Activated effector memory CD4-positive, alpha-beta T cell treated with Interleukin-2 at 50 U/mL for 16 hours (primary cell): Measurements from ENCODE around the gene HECTD3.
"Not testable (repeated sequence)": the region's sequence is repeated elsewhere in the genome, so short reads cannot be mapped to it uniquely, and the experiment has no call there.

Experiments used
- DNase-seq: peaks from one replicate; pipeline ENCODE4 v3.0.0-alpha.2; 2020

HECTD3 gene

DNA sequence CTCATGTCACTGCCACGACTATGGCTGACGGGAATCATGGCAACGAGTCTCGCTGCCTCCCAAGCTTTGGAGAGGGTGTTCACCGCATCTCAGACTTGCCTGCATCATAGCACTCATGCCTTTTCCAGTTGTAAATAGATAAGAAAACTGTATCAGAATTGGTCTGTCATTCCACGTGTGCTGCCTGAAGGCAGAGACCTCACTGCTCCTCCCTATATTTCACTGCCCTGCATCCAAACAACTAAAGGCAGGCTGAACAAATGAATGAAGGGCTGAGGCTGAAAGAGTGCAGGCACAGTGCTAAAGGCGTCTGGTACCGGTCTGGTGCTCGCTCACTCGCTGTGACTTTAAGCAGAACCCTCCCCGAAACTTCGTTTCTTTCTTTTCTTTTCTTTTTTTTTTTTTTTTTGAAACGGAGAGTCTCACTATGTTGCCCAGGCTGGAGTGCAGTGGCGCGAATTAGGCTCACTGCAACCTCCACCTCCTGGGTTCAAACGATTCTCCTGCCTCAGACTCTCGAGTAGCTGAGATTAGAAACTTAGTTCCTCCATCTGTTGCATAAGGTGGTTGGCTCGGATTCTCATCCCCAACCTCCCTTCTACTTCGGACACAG lies 25.3 kb downstream of the HECTD3 start:
- no peak for DNase-seq

DNA sequence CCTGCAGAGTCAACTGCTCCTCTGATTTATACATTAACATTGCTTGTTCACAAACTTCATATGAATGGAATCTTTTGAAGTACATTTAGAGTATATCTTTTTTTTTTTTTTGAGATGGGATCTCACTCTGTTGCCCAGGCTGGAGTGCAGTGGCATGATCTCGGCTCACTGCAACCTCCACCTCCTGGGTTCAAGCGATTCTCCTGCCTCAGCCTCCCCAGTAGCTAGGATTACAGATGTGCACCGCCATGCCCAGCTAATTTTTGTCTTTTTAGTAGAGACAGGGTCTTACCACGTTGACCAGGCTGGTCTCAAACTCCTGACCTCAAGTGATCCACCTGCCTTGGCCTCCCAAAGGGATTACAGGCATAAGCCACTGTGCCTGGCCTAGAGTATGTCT lies 33.8 kb downstream of the HECTD3 start:
- DNase-seq, result not testable (repeated sequence)

DNA sequence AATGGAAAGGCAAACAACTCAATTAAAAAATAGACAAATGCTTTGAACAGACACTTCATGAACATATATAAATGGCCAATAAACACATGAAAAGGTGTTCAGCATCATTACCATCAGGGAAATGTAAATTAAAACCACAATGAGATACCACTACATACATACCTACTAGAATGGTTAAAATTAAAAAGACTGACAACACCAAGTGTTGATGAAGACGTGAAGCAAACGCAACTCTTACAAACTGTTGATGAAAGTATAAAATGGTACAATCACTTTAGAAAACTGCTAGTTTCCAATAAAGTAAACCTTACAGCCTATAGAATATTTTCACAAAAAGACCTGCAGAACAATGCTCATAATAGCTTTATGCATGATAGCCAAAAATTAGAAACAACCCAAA lies 34.9 kb downstream of the HECTD3 start:
- DNase-seq, result no peak

DNA sequence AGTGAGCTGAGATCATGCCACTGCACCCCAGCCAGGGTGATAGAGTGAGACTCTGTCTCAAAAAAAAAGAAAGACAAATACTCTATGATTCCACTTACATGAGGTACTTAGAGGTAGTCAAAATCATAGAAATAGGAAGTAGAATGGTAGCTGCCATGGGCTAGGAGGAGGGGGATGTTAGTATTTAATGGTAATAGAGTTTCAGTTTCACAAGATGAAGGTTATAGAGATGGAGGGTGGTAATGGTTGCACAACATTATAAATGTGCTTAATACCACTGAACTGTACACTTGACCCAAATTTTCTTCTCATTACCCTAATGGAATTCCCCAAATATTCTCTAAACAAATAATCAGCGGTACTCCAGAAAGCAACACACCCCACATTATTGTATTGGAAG lies 37.5 kb downstream of the HECTD3 start:
- no peak for DNase-seq

DNA sequence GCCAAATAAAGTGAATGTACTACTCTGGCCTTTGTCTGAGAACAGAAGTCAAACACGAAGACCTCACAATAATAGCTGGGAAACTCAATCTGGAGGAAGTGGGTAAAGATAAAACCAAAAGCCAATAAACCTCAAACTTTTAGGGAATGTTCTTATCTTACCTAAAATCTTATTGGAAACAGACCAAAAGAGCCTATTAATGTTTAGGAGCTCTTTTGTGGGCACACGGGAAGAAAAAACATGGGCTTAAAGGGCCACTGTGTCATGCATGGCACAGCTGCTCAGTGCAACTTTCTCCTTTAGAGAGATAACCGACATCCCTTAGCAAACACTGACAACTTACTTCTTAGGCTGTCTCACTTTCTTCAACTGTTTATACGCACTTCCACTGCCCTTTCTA lies 40.8 kb downstream of the HECTD3 start:
- DNase-seq, result no peak

DNA sequence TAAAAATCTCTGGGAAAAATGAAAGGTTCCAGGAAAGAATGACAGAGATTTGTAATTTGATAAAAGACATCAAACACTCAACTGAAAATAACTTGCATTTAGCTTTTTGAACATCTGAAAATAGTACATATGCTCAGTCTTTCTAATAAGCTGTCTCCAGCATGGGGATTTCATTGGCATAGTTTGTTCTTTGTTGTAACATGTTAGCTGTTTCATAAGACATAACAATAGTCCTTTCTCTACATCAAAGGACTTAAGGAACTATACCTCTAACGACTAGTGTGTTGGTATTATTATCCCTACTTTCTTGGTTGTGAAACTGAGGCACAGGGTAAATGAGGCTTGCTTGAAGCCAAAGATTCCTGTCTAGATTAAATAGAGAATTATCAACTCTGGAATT lies 46.7 kb downstream of the HECTD3 start:
- no peak for DNase-seq

DNA sequence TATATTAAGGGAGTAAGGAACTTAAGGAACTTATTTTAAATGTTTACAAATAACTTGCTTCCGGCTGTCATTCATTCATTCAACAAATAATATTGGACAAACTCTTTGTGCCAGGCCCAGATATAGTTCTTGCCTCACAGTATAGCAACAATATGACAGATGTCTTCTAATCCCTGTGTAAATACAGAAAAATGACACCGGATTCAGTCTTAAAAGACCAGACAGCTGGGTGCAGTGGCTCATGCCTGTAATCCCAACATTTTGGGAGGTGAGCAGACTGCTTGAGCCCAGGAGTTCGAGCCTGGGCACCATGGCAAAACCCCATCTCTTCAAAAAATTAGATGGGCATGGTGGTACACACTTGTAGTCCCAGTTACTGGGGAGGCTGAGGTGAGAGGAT lies 48.4 kb downstream of the HECTD3 start:
- no peak for DNase-seq

DNA sequence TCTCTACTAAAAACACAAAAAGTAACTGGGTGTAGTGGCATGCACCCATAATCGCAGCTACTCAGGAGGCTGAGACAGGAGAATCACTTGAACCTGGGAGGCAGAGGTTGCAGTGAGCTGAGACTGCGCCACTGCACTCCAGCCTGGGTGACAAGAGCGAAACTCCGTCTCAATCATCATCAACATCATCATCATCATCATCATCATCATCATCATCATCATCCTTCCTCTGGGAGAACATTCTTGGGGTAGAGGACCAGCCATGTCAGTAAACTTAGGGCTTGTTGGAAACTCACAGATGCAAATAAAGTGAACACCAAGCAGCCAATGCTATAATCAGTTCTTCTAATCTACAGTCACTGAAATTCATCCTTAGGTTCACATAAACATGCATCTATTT lies 49.1 kb downstream of the HECTD3 start:
- not testable (repeated sequence) for DNase-seq

DNA sequence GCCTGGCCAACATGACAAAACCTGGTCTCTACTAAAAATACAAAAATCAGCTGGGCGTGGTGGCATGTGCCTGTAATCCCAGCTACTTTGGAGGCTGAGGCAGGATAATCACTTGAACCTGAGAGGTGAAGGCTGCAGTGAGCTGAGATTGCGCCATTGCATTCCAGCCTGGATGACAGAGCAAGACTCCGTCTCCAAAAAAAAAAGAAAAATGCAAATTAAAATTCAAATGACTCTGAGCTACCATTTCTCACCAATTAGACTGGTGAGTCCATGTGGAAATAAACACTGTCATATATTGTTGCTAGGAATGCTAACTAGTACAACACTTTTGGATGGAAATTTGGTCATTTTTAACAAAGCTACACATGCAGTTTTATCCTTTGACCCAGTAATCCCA lies 53.6 kb downstream of the HECTD3 start:
- not testable (repeated sequence) for DNase-seq

DNA sequence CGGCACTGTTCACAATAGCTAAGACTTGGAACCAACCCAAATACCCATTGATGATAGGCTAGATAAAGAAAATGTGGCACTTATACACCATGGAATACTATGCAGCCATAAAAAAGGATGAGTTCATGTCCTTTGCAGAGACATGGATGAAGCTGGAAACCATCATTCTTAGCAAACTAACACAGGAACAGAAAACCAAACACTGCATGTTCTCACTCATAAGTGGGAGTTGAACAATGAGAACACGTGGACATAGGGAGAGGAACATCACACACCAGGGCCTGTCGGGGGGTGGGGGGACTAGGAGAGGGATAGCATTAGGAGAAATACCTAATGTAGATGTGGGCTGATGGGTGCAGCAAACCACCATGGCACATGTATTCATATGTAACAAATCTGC lies 55.0 kb downstream of the HECTD3 start:
- DNase-seq, result not testable (repeated sequence)
